CD4-positive, alpha-beta memory T cell (primary cell): Measurements from ENCODE around the gene CTNND2. TPM values are rescaled to one million over a fixed set of nuclear protein-coding genes. Genes with fewer than 3 reads are reported as not detected.

Source experiments
- CTCF ChIA-PET: fragments of 350-600 bp; sonication (Branson Sonifier 250); formaldehyde crosslinking; loops from one replicate; lab custom pipeline; 2021; ENCODE audit warnings: inconsistent platforms; ENCODE audit not compliant: partially characterized antibody; lab: Charles Lee
- POLR2A ChIA-PET: fragments of 350-600 bp; sonication (Branson Sonifier 250); formaldehyde crosslinking; loops from one replicate; lab custom pipeline; 2021; ENCODE audit not compliant: partially characterized antibody; lab: Charles Lee
- DNase-seq, 5 donors: peaks; one replicate each; pipeline versions ENCODE4 v3.0.0 to v3.0.0-alpha.2; 2020 to 2022; ENCODE audit warnings: mixed read lengths in 1 of 5
- H3K27ac ChIP-seq: one replicate; pipeline ENCODE4 v1.7.0; 2013; ENCODE audit warnings: low read depth, low read length
- H3K27me3 ChIP-seq: 2 replicates; pipeline ENCODE4 v1.7.0; 2013; ENCODE audit warnings: mild to moderate bottlenecking, low read length, moderate library complexity; ENCODE audit not compliant: insufficient read depth
- H3K36me3 ChIP-seq: 2 replicates; pipeline ENCODE4 v1.7.0; 2013; ENCODE audit warnings: mild to moderate bottlenecking, low read length, moderate library complexity; ENCODE audit not compliant: insufficient read depth
- H3K4me1 ChIP-seq: 2 replicates; pipeline ENCODE4 v1.7.0; 2013; ENCODE audit warnings: mild to moderate bottlenecking, low read length, moderate library complexity; ENCODE audit not compliant: insufficient read depth
- H3K4me3 ChIP-seq, 2 donors: one replicate each; pipeline ENCODE4 v1.7.0; 2013; ENCODE audit warnings: low read length in 2 of 2, mild to moderate bottlenecking in 1 of 2
- H3K9me3 ChIP-seq, 2 donors: one replicate each; pipeline ENCODE4 v1.7.0; 2013; ENCODE audit warnings: low read length in 2 of 2, control low read depth in 1 of 2; ENCODE audit not compliant: control insufficient read depth in 1 of 2
- H3K27ac Mint-ChIP-seq, 7 donors: one replicate each; pipeline ENCODE4 v1.8.0; 2020 to 2021; ENCODE audit warnings: mixed read lengths in 7 of 7, mild to moderate bottlenecking in 6 of 7, inconsistent platforms in 3 of 7, moderate library complexity in 3 of 7
- H3K27me3 Mint-ChIP-seq, 2 donors: one replicate each; pipeline ENCODE4 v1.8.0; 2020 to 2021; ENCODE audit warnings: mixed read lengths in 2 of 2
- H3K36me3 Mint-ChIP-seq, 2 donors: one replicate each; pipeline ENCODE4 v1.8.0; 2020 to 2021; ENCODE audit warnings: mixed read lengths in 2 of 2, inconsistent platforms in 1 of 2, mild to moderate bottlenecking in 1 of 2
- H3K4me1 Mint-ChIP-seq, 4 donors: one replicate each; pipeline ENCODE4 v1.8.0; 2020 to 2021; ENCODE audit warnings: mixed read lengths in 4 of 4, mild to moderate bottlenecking in 1 of 4
- H3K4me3 Mint-ChIP-seq, 8 donors: one replicate each; pipeline ENCODE4 v1.8.0; 2020 to 2021; ENCODE audit warnings: mixed read lengths in 8 of 8, mild to moderate bottlenecking in 7 of 8, moderate library complexity in 6 of 8, inconsistent platforms in 3 of 8
- H3K9me3 Mint-ChIP-seq, 8 donors: one replicate each; pipeline ENCODE4 v1.8.0; 2020 to 2021; ENCODE audit warnings: mixed read lengths in 8 of 8, mild to moderate bottlenecking in 5 of 8, inconsistent platforms in 3 of 8, moderate library complexity in 1 of 8
- intact Hi-C: fragments of 100-400 bp; cut with micrococcal nuclease; formaldehyde crosslinking; loops from one replicate; pipeline ENCODE4 v1.15.1; 2023
- polyA plus RNA-seq, 2 donors: library from polyadenylated mRNA; unstranded; fragments of 300-500 nt; fragmentation: Illumina TruSeq; gene quantifications; one replicate each; pipeline ENCODE4 v1.2.3, GENCODE V29; 2021
- total RNA-seq, 2 experiments: library from RNA; stranded (reverse); gene quantifications; one replicate each; pipeline ENCODE4 v1.2.3, GENCODE V29; 2021

Gene CTNND2
- total and polyA plus RNA-seq, 4 experiments from 2014 or later = 0.65 TPM; not detected in 3

- H3K27ac ChIP-seq = no peak overlapping the region
- Mint-ChIP-seq H3K9me3 (peaks cover 0 to 8% (median 3%) of the 10 kb centered on the region in 8 donors), H3K27me3 (no peaks in the 10 kb centered on the region), H3K36me3 (no peaks in the 10 kb centered on the region), H3K4me3 (no peak overlapping the region), H3K4me1 (no peaks in the 10 kb centered on the region), H3K27ac (no peak overlapping the region)
- no peaks in the 10 kb centered on the region for H3K4me1 ChIP-seq
- DNase-seq = no peak
- no peaks in the 10 kb centered on the region for H3K9me3 ChIP-seq
- H3K27me3 ChIP-seq = no peaks in the 10 kb centered on the region
- POLR2A ChIA-PET = no interaction called here
- no peak overlapping the region for H3K4me3 ChIP-seq
- no peaks in the 10 kb centered on the region for H3K36me3 ChIP-seq
- intact Hi-C loops = no loop called here
- CTCF ChIA-PET = no interaction called here
Observed at GRCh38 chr5:11737010-11737409, 167.2 kb downstream of the CTNND2 start.

- no peaks in the 10 kb centered on the region for H3K27me3 ChIP-seq
- no peaks in the 10 kb centered on the region for H3K36me3 Mint-ChIP-seq
- H3K9me3 Mint-ChIP-seq = peaks cover 0 to 4% (median under 1%) of the 10 kb centered on the region in 8 donors
- POLR2A ChIA-PET = no interaction called here
- no peaks in the 10 kb centered on the region for H3K9me3 ChIP-seq
- no peak overlapping the region for H3K27ac Mint-ChIP-seq
- no peak overlapping the region for H3K27ac ChIP-seq
- CTCF ChIA-PET = no interaction called here
- H3K4me1 Mint-ChIP-seq = no peaks in the 10 kb centered on the region
- H3K27me3 Mint-ChIP-seq = no peaks in the 10 kb centered on the region
- H3K36me3 ChIP-seq = no peaks in the 10 kb centered on the region
- no peak overlapping the region for H3K4me3 Mint-ChIP-seq
- H3K4me3 ChIP-seq = no peak overlapping the region
- DNase-seq = no peak
- no peaks in the 10 kb centered on the region for H3K4me1 ChIP-seq
- intact Hi-C loops = no loop called here
Observed at GRCh38 chr5:11734369-11734768, 169.9 kb downstream of the CTNND2 start.

- POLR2A ChIA-PET = no interaction called here
- H3K4me3 ChIP-seq = no peak overlapping the region
- no peak overlapping the region for H3K4me3 Mint-ChIP-seq
- H3K4me1 Mint-ChIP-seq = no peaks in the 10 kb centered on the region
- no peaks in the 10 kb centered on the region for H3K27me3 ChIP-seq
- intact Hi-C loops = no loop called here
- no peaks in the 10 kb centered on the region for H3K4me1 ChIP-seq
- no peak overlapping the region for H3K27ac Mint-ChIP-seq
- no peaks in the 10 kb centered on the region for H3K36me3 Mint-ChIP-seq
- H3K9me3 ChIP-seq = no peaks in the 10 kb centered on the region
- peaks cover 0 to 3% (median under 1%) of the 10 kb centered on the region in 8 donors for H3K9me3 Mint-ChIP-seq
- H3K27ac ChIP-seq = no peak overlapping the region
- no peaks in the 10 kb centered on the region for H3K36me3 ChIP-seq
- CTCF ChIA-PET = no interaction called here
- H3K27me3 Mint-ChIP-seq = no peaks in the 10 kb centered on the region
- DNase-seq = no peak
Observed at GRCh38 chr5:11733840-11734192, 170.4 kb downstream of the CTNND2 start.

GRCh38 chr5:11733185-11733839 lies 170.9 kb downstream of the CTNND2 start:
- no peaks in the 10 kb centered on the region for H3K9me3 ChIP-seq
- H3K4me1 ChIP-seq = no peaks in the 10 kb centered on the region
- no peaks in the 10 kb centered on the region for H3K27me3 ChIP-seq
- H3K4me3 Mint-ChIP-seq = no peak overlapping the region
- no peak for DNase-seq
- no peaks in the 10 kb centered on the region for H3K27me3 Mint-ChIP-seq
- no peaks in the 10 kb centered on the region for H3K36me3 Mint-ChIP-seq
- ChIA-PET CTCF (no interaction called here), POLR2A (no interaction called here)
- H3K36me3 ChIP-seq = no peaks in the 10 kb centered on the region
- H3K9me3 Mint-ChIP-seq = peaks cover 0 to 3% (median 0%) of the 10 kb centered on the region in 8 donors
- no peak overlapping the region for H3K27ac Mint-ChIP-seq
- intact Hi-C loops = no loop called here
- no peak overlapping the region for H3K27ac ChIP-seq
- H3K4me3 ChIP-seq = no peak overlapping the region
- no peaks in the 10 kb centered on the region for H3K4me1 Mint-ChIP-seq

GRCh38 chr5:11724940-11725339 lies 179.3 kb downstream of the CTNND2 start:
- Histone ChIP-seq H3K9me3 (no peaks in the 10 kb centered on the region), H3K27ac (no peak overlapping the region), H3K27me3 (no peaks in the 10 kb centered on the region), H3K4me1 (no peaks in the 10 kb centered on the region), H3K4me3 (no peak overlapping the region), H3K36me3 (no peaks in the 10 kb centered on the region)
- Mint-ChIP-seq H3K27ac (no peak overlapping the region), H3K36me3 (no peaks in the 10 kb centered on the region), H3K4me3 (no peak overlapping the region), H3K4me1 (no peaks in the 10 kb centered on the region), H3K9me3 (peaks cover 0 to 5% (median under 1%) of the 10 kb centered on the region in 8 donors), H3K27me3 (no peaks in the 10 kb centered on the region)
- POLR2A ChIA-PET = no interaction called here
- intact Hi-C loops = no loop called here
- CTCF ChIA-PET = no interaction called here
- DNase-seq = no peak

- no peak overlapping the region for H3K27ac ChIP-seq
- intact Hi-C loops = no loop called here
- Mint-ChIP-seq H3K36me3 (no peaks in the 10 kb centered on the region), H3K27ac (no peak overlapping the region), H3K4me3 (no peak overlapping the region), H3K4me1 (no peaks in the 10 kb centered on the region), H3K27me3 (no peaks in the 10 kb centered on the region), H3K9me3 (peaks cover 0 to 7% (median 0%) of the 10 kb centered on the region in 8 donors)
- CTCF ChIA-PET = no interaction called here
- no peaks in the 10 kb centered on the region for H3K27me3 ChIP-seq
- POLR2A ChIA-PET = no interaction called here
- no peak overlapping the region for H3K4me3 ChIP-seq
- H3K36me3 ChIP-seq = no peaks in the 10 kb centered on the region
- no peaks in the 10 kb centered on the region for H3K4me1 ChIP-seq
- no peak for DNase-seq
- no peaks in the 10 kb centered on the region for H3K9me3 ChIP-seq
Observed at GRCh38 chr5:11719888-11720481, 184.3 kb downstream of the CTNND2 start.

- Mint-ChIP-seq H3K27ac (no peak overlapping the region), H3K9me3 (peaks cover 0 to 4% (median 0%) of the 10 kb centered on the region in 8 donors), H3K36me3 (no peaks in the 10 kb centered on the region), H3K4me3 (no peak overlapping the region), H3K4me1 (no peaks in the 10 kb centered on the region), H3K27me3 (no peaks in the 10 kb centered on the region)
- no peaks in the 10 kb centered on the region for H3K4me1 ChIP-seq
- ChIA-PET CTCF (no interaction called here), POLR2A (no interaction called here)
- H3K36me3 ChIP-seq = no peaks in the 10 kb centered on the region
- H3K4me3 ChIP-seq = no peak overlapping the region
- no peaks in the 10 kb centered on the region for H3K9me3 ChIP-seq
- DNase-seq = no peak
- intact Hi-C loops = no loop called here
- no peak overlapping the region for H3K27ac ChIP-seq
- no peaks in the 10 kb centered on the region for H3K27me3 ChIP-seq
Observed at GRCh38 chr5:11715461-11716196, 188.6 kb downstream of the CTNND2 start.
